ENCODE data around the gene TAPBPL. TPM values are rescaled to one million over a fixed set of nuclear protein-coding genes. Genes with fewer than 3 reads are reported as not detected.
A peak's percentile ranks its signal among the peaks of the same experiment; 100 is the strongest.

The TAPBPL gene
- total and polyA plus RNA-seq, 2 of the 13 experiments (the other 11 are each of a cell fraction or from before 2014, with no cell fraction given) = 10.0 to 14.5 TPM

DNA sequence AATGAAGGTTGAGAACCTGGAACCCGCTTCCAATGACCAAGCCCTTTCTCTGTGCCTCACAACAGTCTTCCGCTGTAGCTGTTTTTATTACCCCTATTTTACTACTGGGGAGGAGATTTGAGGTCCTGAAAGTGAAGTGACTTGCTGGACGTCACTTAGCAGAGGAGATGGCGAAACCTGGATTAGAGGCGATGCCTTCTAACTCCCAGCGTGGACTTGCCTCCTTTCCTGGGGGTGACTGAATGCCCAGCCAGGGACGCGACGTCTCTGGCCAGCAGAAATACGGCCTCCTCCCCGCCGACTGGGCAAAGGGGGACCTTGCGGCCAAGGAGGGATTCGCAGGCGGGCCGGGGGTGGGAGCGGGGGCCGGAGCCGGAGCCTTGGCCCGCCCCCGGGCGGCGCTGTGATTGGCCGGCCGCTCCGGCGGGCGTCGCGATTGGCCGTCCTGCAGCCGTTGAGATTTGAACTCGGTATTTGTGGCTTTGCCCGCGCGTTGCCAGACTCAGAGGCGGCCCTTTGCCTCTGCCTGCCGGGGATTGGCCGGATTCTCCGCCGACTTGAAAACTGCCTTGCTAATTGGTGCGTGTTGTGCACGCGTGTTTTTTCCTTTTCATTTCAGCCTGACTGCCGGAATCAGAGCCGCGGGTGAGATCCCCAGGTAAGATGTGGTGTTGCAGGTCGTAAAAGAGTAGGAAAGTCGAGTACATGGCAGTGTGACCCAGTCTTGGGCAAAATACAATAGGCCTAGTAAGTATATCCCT lies 41.8 kb downstream of the TAPBPL start, which contains the start of gene NCAPD2 (continued):
- TF ChIP-seq, protein P1, sequence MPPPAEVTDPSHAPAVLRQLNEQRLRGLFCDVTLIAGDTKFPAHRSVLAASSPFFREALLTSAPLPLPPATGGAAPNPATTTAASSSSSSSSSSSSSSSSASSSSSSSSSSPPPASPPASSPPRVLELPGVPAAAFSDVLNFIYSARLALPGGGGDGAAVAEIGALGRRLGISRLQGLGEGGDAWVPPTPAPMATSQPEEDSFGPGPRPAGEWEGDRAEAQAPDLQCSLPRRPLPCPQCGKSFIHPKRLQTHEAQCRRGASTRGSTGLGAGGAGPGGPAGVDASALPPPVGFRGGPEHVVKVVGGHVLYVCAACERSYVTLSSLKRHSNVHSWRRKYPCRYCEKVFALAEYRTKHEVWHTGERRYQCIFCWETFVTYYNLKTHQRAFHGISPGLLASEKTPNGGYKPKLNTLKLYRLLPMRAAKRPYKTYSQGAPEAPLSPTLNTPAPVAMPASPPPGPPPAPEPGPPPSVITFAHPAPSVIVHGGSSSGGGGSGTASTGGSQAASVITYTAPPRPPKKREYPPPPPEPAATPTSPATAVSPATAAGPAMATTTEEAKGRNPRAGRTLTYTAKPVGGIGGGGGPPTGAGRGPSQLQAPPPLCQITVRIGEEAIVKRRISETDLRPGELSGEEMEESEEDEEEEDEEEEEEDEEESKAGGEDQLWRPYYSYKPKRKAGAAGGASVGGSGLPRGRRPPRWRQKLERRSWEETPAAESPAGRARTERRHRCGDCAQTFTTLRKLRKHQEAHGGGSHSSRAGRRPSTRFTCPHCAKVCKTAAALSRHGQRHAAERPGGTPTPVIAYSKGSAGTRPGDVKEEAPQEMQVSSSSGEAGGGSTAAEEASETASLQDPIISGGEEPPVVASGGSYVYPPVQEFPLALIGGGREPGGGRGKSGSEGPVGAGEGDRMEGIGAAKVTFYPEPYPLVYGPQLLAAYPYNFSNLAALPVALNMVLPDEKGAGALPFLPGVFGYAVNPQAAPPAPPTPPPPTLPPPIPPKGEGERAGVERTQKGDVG (CRISPR knock-in tag; IDR thresholded peaks at IDR 0.05; ENCODE audit: borderline replicate concordance) = no peak
- TF ChIP-seq ZNF543 (CRISPR knock-in tag; IDR thresholded peaks at IDR 0.05) (0 out of 2 replicates have a peak, but pooled peaks have one; percentile 13), ZNF724P (CRISPR knock-in tag; IDR thresholded peaks at IDR 0.05; ENCODE audit: borderline replicate concordance) (0 out of 2 replicates have a peak, but pooled peaks have one; percentile 14), ZMYM3 (CRISPR knock-in tag; IDR thresholded peaks at IDR 0.05) (no peak), POLR2AphosphoS2 (IDR thresholded peaks at IDR 0.05; ENCODE audit: low read depth, low read length) (no peak), CENPT (CRISPR knock-in tag; IDR thresholded peaks at IDR 0.05; ENCODE audit: low read depth) (no peak), ZNF33A (CRISPR knock-in tag; IDR thresholded peaks at IDR 0.05; ENCODE audit: borderline replicate concordance) (no peak), ZFP41 (CRISPR knock-in tag; IDR thresholded peaks at IDR 0.05; ENCODE audit: borderline replicate concordance) (no peak), SP2 (CRISPR knock-in tag; IDR thresholded peaks at IDR 0.05) (peak; percentile 81), SP4 (CRISPR knock-in tag; IDR thresholded peaks at IDR 0.05) (no peak; the same call in none of the 2 replicates), ZNF788 (CRISPR knock-in tag; IDR thresholded peaks at IDR 0.05; ENCODE audit: borderline replicate concordance) (no peak), KAT8 (CRISPR knock-in tag; IDR thresholded peaks at IDR 0.05) (peak; percentile 71), RXRA (CRISPR knock-in tag; IDR thresholded peaks at IDR 0.05) (no peak), SALL1 (CRISPR knock-in tag; IDR thresholded peaks at IDR 0.05) (no peak), ZNF496 (CRISPR knock-in tag; IDR thresholded peaks at IDR 0.05; ENCODE audit: insufficient replicate concordance) (no peak), MEIS2 (CRISPR knock-in tag; IDR thresholded peaks at IDR 0.05) (0 out of 2 replicates have a peak, but pooled peaks have one; percentile 31), BRD4 (CRISPR knock-in tag; IDR thresholded peaks at IDR 0.05) (no peak), JUN (CRISPR knock-in tag; IDR thresholded peaks at IDR 0.05) (no peak), ZNF770 (CRISPR knock-in tag; IDR thresholded peaks at IDR 0.05) (no peak), ZNF207 (IDR thresholded peaks at IDR 0.05; ENCODE audit: borderline replicate concordance) (no peak), ZNF883 (CRISPR knock-in tag; IDR thresholded peaks at IDR 0.05; ENCODE audit: not compliant biosample characterization) (no peak), ELF3 (CRISPR knock-in tag; IDR thresholded peaks at IDR 0.05) (no peak; the same call in 1 of the 2 replicates)
- TF ChIP-seq, protein P2, sequence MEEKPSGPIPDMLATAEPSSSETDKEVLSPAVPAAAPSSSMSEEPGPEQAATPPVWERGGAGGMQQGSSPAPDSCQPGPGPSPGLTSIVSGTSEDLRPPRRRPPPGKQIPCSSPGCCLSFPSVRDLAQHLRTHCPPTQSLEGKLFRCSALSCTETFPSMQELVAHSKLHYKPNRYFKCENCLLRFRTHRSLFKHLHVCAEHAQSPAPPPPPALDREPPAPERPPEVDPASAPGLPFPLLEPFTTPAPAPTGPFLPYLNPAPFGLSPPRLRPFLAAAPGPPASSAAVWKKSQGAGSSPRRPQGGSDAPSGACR (CRISPR knock-in tag; IDR thresholded peaks at IDR 0.05) = no peak; the same call in 1 of the 2 replicates
- TF ChIP-seq, protein P3, sequence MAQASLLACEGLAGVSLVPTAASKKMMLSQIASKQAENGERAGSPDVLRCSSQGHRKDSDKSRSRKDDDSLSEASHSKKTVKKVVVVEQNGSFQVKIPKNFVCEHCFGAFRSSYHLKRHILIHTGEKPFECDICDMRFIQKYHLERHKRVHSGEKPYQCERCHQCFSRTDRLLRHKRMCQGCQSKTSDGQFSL (CRISPR knock-in tag; IDR thresholded peaks at IDR 0.05) = no peak

Measured in HepG2 (cell line).